ENCODE data around the gene IREB2.

- TF ChIP-seq, protein P1, sequence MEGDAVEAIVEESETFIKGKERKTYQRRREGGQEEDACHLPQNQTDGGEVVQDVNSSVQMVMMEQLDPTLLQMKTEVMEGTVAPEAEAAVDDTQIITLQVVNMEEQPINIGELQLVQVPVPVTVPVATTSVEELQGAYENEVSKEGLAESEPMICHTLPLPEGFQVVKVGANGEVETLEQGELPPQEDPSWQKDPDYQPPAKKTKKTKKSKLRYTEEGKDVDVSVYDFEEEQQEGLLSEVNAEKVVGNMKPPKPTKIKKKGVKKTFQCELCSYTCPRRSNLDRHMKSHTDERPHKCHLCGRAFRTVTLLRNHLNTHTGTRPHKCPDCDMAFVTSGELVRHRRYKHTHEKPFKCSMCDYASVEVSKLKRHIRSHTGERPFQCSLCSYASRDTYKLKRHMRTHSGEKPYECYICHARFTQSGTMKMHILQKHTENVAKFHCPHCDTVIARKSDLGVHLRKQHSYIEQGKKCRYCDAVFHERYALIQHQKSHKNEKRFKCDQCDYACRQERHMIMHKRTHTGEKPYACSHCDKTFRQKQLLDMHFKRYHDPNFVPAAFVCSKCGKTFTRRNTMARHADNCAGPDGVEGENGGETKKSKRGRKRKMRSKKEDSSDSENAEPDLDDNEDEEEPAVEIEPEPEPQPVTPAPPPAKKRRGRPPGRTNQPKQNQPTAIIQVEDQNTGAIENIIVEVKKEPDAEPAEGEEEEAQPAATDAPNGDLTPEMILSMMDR (CRISPR knock-in tag; IDR thresholded peaks at IDR 0.05) = no peak
- TF ChIP-seq ARID5B (CRISPR knock-in tag; IDR thresholded peaks at IDR 0.05) = no peak
Measured at GRCh38 chr15:78389322-78389721, 48.7 kb upstream of the IREB2 start.

Data from HepG2 (cell line).